IgD-negative memory B cell (primary cell): ENCODE results near the gene SENP5. TPM values are rescaled to one million over a fixed set of nuclear protein-coding genes. Genes with fewer than 3 reads are reported as not detected.
"Not testable (repeated sequence)": the region's sequence is repeated elsewhere in the genome, so short reads cannot be mapped to it uniquely, and the experiment has no call there.

ENCODE experiments used
- H3K27ac Mint-ChIP-seq, 3 donors: one replicate each; pipeline ENCODE4 v1.8.0; 2020 to 2022; ENCODE audit warnings: mild to moderate bottlenecking in 3 of 3, mixed read lengths in 3 of 3, moderate library complexity in 1 of 3
- H3K27me3 Mint-ChIP-seq: one replicate; pipeline ENCODE4 v1.8.0; 2021; ENCODE audit warnings: mixed read lengths
- H3K36me3 Mint-ChIP-seq: one replicate; pipeline ENCODE4 v1.8.0; 2020; ENCODE audit warnings: mild to moderate bottlenecking, mixed read lengths
- H3K4me1 Mint-ChIP-seq, 3 donors: one replicate each; pipeline ENCODE4 v1.8.0; 2020 to 2022; ENCODE audit warnings: mixed read lengths in 3 of 3, mild to moderate bottlenecking in 1 of 3
- H3K4me3 Mint-ChIP-seq, 4 donors: one replicate each; pipeline ENCODE4 v1.8.0; 2020 to 2022; ENCODE audit warnings: mild to moderate bottlenecking in 4 of 4, mixed read lengths in 4 of 4, moderate library complexity in 3 of 4
- H3K9me3 Mint-ChIP-seq, 3 donors: one replicate each; pipeline ENCODE4 v1.8.0; 2020 to 2021; ENCODE audit warnings: mixed read lengths in 3 of 3, mild to moderate bottlenecking in 1 of 3
- polyA plus RNA-seq: library from polyadenylated mRNA; unstranded; fragments of 300-500 nt; fragmentation: Illumina TruSeq; gene quantifications from one replicate; pipeline ENCODE4 v1.2.3, GENCODE V29; 2021

SENP5 gene
- polyA plus RNA-seq, 1 donor from 2014 or later, result 11.7 TPM

- H3K27me3 Mint-ChIP-seq, result no peaks in the 10 kb centered on the region
- H3K4me1 Mint-ChIP-seq, result peaks cover 14 to 18% (median 18%) of the 10 kb centered on the region in 3 donors
- H3K9me3 Mint-ChIP-seq, result no peaks in the 10 kb centered on the region
- H3K27ac Mint-ChIP-seq, result peak overlapping the region; percentile 86 to 96 (median 93)
- peak overlapping the region; percentile 85 to 96 (median 92) for H3K4me3 Mint-ChIP-seq
- no peaks in the 10 kb centered on the region for H3K36me3 Mint-ChIP-seq
These were observed 589 bp upstream of the SENP5 start for GRCh38 chr3:196867155-196867506.

GRCh38 chr3:196868297-196868661 lies 559 bp downstream of the SENP5 start:
- H3K36me3 Mint-ChIP-seq, result no peaks in the 10 kb centered on the region
- peak overlapping the region; percentile 93 to 98 (median 96) for H3K4me3 Mint-ChIP-seq
- no peaks in the 10 kb centered on the region for H3K27me3 Mint-ChIP-seq
- peak overlapping the region; percentile 86 to 95 (median 93) for H3K27ac Mint-ChIP-seq
- peaks cover 15 to 23% (median 18%) of the 10 kb centered on the region in 3 donors for H3K4me1 Mint-ChIP-seq
- H3K9me3 Mint-ChIP-seq, result no peaks in the 10 kb centered on the region

GRCh38 chr3:196872316-196872715 lies 4.6 kb downstream of the SENP5 start:
- Mint-ChIP-seq H3K4me3 (peak overlapping the region in 1 of 4 donors; percentile 74), H3K27me3 (no peaks in the 10 kb centered on the region), H3K27ac (no peak overlapping the region), H3K36me3 (peaks cover 3% of the 10 kb centered on the region), H3K9me3 (no peaks in the 10 kb centered on the region), H3K4me1 (peaks cover 16 to 31% (median 20%) of the 10 kb centered on the region in 3 donors)

GRCh38 chr3:196874511-196875094 lies 6.9 kb downstream of the SENP5 start:
- not testable (repeated sequence) for H3K27me3 Mint-ChIP-seq
- Mint-ChIP-seq H3K27ac (peak overlapping the region in 1 of 3 donors; percentile 59), H3K4me1 (peaks cover 16 to 33% (median 28%) of the 10 kb centered on the region in 3 donors)

GRCh38 chr3:196875258-196875657 lies 7.5 kb downstream of the SENP5 start:
- Mint-ChIP-seq H3K36me3 (peaks cover 5% of the 10 kb centered on the region), H3K27ac (no peak overlapping the region), H3K4me1 (peaks cover 12 to 27% (median 24%) of the 10 kb centered on the region in 3 donors), H3K27me3 (no peaks in the 10 kb centered on the region), H3K9me3 (no peaks in the 10 kb centered on the region), H3K4me3 (no peak overlapping the region)

More at GRCh38 chr3:196874511-196875094, 6.9 kb downstream of the SENP5 start:
- H3K36me3 Mint-ChIP-seq, H3K4me3 Mint-ChIP-seq, H3K9me3 Mint-ChIP-seq: not testable (repeated sequence)

- Mint-ChIP-seq H3K4me3 (peak overlapping the region in 1 of 4 donors; percentile 77), H3K9me3 (no peaks in the 10 kb centered on the region), H3K27me3 (no peaks in the 10 kb centered on the region), H3K27ac (peak overlapping the region in 1 of 3 donors; percentile 71), H3K4me1 (peaks cover 19 to 24% (median 24%) of the 10 kb centered on the region in 3 donors), H3K36me3 (peaks cover 4% of the 10 kb centered on the region)
These were observed 15.6 kb downstream of the SENP5 start for GRCh38 chr3:196883361-196883760.

GRCh38 chr3:196886144-196886543 lies 18.4 kb downstream of the SENP5 start:
- no peak overlapping the region for H3K4me3 Mint-ChIP-seq
- no peaks in the 10 kb centered on the region for H3K27me3 Mint-ChIP-seq
- H3K4me1 Mint-ChIP-seq, result peaks cover 13 to 24% (median 24%) of the 10 kb centered on the region in 3 donors
- H3K36me3 Mint-ChIP-seq, result peaks cover 3% of the 10 kb centered on the region
- H3K9me3 Mint-ChIP-seq, result no peaks in the 10 kb centered on the region
- peak overlapping the region in 1 of 3 donors; percentile 16 for H3K27ac Mint-ChIP-seq

- peak overlapping the region in 1 of 3 donors; percentile 39 for H3K27ac Mint-ChIP-seq
- peaks cover 1% of the 10 kb centered on the region for H3K36me3 Mint-ChIP-seq
- H3K4me3 Mint-ChIP-seq, result no peak overlapping the region
- no peaks in the 10 kb centered on the region for H3K27me3 Mint-ChIP-seq
- no peaks in the 10 kb centered on the region for H3K9me3 Mint-ChIP-seq
- H3K4me1 Mint-ChIP-seq, result peaks cover 10 to 18% (median 11%) of the 10 kb centered on the region in 3 donors
These were observed 22.4 kb downstream of the SENP5 start for GRCh38 chr3:196889844-196890708.

GRCh38 chr3:196894557-196895295 lies 27.0 kb downstream of the SENP5 start:
- no peak overlapping the region for H3K4me3 Mint-ChIP-seq
- no peaks in the 10 kb centered on the region for H3K9me3 Mint-ChIP-seq
- H3K4me1 Mint-ChIP-seq, result peaks cover 3 to 11% (median 11%) of the 10 kb centered on the region in 3 donors
- peak overlapping the region in 1 of 3 donors; percentile 86 for H3K27ac Mint-ChIP-seq
- H3K27me3 Mint-ChIP-seq, result no peaks in the 10 kb centered on the region
- no peaks in the 10 kb centered on the region for H3K36me3 Mint-ChIP-seq

GRCh38 chr3:196896229-196896628 lies 28.5 kb downstream of the SENP5 start:
- no peaks in the 10 kb centered on the region for H3K9me3 Mint-ChIP-seq
- H3K4me1 Mint-ChIP-seq, result peaks cover 3 to 6% (median 6%) of the 10 kb centered on the region in 3 donors
- H3K27ac Mint-ChIP-seq, result no peak overlapping the region
- H3K27me3 Mint-ChIP-seq, result no peaks in the 10 kb centered on the region
- H3K4me3 Mint-ChIP-seq, result no peak overlapping the region
- H3K36me3 Mint-ChIP-seq, result no peaks in the 10 kb centered on the region

- H3K27me3 Mint-ChIP-seq, result no peaks in the 10 kb centered on the region
- H3K36me3 Mint-ChIP-seq, result peaks cover 11% of the 10 kb centered on the region
- H3K27ac Mint-ChIP-seq, result no peak overlapping the region
- H3K9me3 Mint-ChIP-seq, result no peaks in the 10 kb centered on the region
- H3K4me1 Mint-ChIP-seq, result no peaks in the 10 kb centered on the region
- no peak overlapping the region for H3K4me3 Mint-ChIP-seq
These were observed 34.0 kb downstream of the SENP5 start for GRCh38 chr3:196901768-196902167.

- Mint-ChIP-seq H3K4me3 (no peak overlapping the region), H3K9me3 (no peaks in the 10 kb centered on the region), H3K36me3 (peaks cover 12% of the 10 kb centered on the region), H3K4me1 (no peaks in the 10 kb centered on the region), H3K27me3 (no peaks in the 10 kb centered on the region), H3K27ac (no peak overlapping the region)
These were observed 34.6 kb downstream of the SENP5 start for GRCh38 chr3:196902296-196902695.

- Mint-ChIP-seq H3K27me3 (no peaks in the 10 kb centered on the region), H3K36me3 (peaks cover 19% of the 10 kb centered on the region), H3K4me3 (no peak overlapping the region), H3K27ac (no peak overlapping the region), H3K9me3 (no peaks in the 10 kb centered on the region), H3K4me1 (no peaks in the 10 kb centered on the region)
These were observed 36.0 kb downstream of the SENP5 start for GRCh38 chr3:196903740-196904139.

- Mint-ChIP-seq H3K36me3 (peaks cover 5% of the 10 kb centered on the region), H3K9me3 (peaks cover 0 to 7% (median 5%) of the 10 kb centered on the region in 3 donors), H3K4me3 (no peak overlapping the region), H3K27ac (no peak overlapping the region), H3K27me3 (no peaks in the 10 kb centered on the region), H3K4me1 (peaks cover 3 to 17% (median 5%) of the 10 kb centered on the region in 3 donors)
These were observed 47.1 kb downstream of the SENP5 start for GRCh38 chr3:196914866-196915265.

- no peaks in the 10 kb centered on the region for H3K27me3 Mint-ChIP-seq
- H3K36me3 Mint-ChIP-seq, result peaks cover 4% of the 10 kb centered on the region
- no peak overlapping the region for H3K27ac Mint-ChIP-seq
- peaks cover 0 to 7% (median 5%) of the 10 kb centered on the region in 3 donors for H3K9me3 Mint-ChIP-seq
- H3K4me3 Mint-ChIP-seq, result no peak overlapping the region
- peaks cover 8 to 19% (median 10%) of the 10 kb centered on the region in 3 donors for H3K4me1 Mint-ChIP-seq
These were observed 47.7 kb downstream of the SENP5 start for GRCh38 chr3:196915375-196915774.
